K562 (cell line): Measurements from ENCODE around the gene VAPB. TPM values are rescaled to one million over a fixed set of nuclear protein-coding genes. Genes with fewer than 3 reads are reported as not detected.

Source experiments
- AFF4 ChIP-seq: sonication (generic); formaldehyde crosslinking; IDR thresholded peaks from 2 replicates; pipeline ENCODE4 v1.8.0; 2023; ENCODE audit warnings: mild to moderate bottlenecking, missing genetic modification reagents
- CREBBP ChIP-seq: IDR thresholded peaks from one replicate; pipeline ENCODE4 v1.6.1; 2012; ENCODE audit warnings: low read depth, mild to moderate bottlenecking, control low read depth, inconsistent platforms, low read length
- FOXP4 ChIP-seq: sonication (generic); formaldehyde crosslinking; IDR thresholded peaks from 2 replicates; pipeline ENCODE4 v1.8.0; 2022; ENCODE audit warnings: mild to moderate bottlenecking, missing genetic modification reagents, borderline replicate concordance
- NCOA2 ChIP-seq, 2 experiments: fragments of 450-650 bp; IDR thresholded peaks; 2 replicates each; pipeline ENCODE4 v1.6.1; 2018; ENCODE audit warnings: mild to moderate bottlenecking in 2 of 2, moderate library complexity in 1 of 2; ENCODE audit not compliant: partially characterized antibody in 2 of 2
- U2AF2 ChIP-seq: fragments of 200-400 bp; formaldehyde crosslinking; optimal IDR thresholded peaks from 2 replicates; pipeline ENCODE3; 2017; ENCODE audit warnings: low read depth, mild to moderate bottlenecking, low read length
- ZBTB43 ChIP-seq: sonication (generic); formaldehyde crosslinking; IDR thresholded peaks from 2 replicates; pipeline ENCODE4 v1.8.0; 2023; ENCODE audit warnings: mild to moderate bottlenecking, missing genetic modification reagents
- polyA plus RNA-seq, 8 experiments: library from polyadenylated mRNA; depleted of rRNA in 4 of 8; stranded (reverse) in 5 of 8; unstranded in 3 of 8; fragments of >200 nt; fragmentation: Nextera tagmentation in 2 of 8; fragmentation: Illumina TruSeq in 1 of 8; extraction: Ambion mirVana in 2 of 8; extraction: Trizol in 1 of 8; gene quantifications; 2 replicates each; pipeline versions ENCODE4 v1.2.1 to v1.2.3, GENCODE V29; 2011 to 2014; ENCODE audit warnings: inconsistent platforms in 1 of 8, missing spikeins in 1 of 8
- total RNA-seq, 7 experiments: library from RNA; depleted of rRNA in 6 of 7; stranded (reverse); fragments of >200 nt in 6 of 7; fragmentation: Illumina TruSeq in 2 of 7; extraction: Trizol in 2 of 7; gene quantifications; 2 replicates each; pipeline versions ENCODE4 v1.2.1 to v1.2.3, GENCODE V29; 2011 to 2021; ENCODE audit warnings: low replicate concordance in 1 of 7

The VAPB gene
- total and polyA plus RNA-seq, 9 of the 15 experiments (the other 6 are each of a cell fraction or from before 2014, with no cell fraction given) = 3.4 to 51.0 (median 27.9) TPM

GRCh38 chr20:58384821-58385220 is 4.2 kb upstream of the VAPB start (continued):
- TF ChIP-seq AFF4 (CRISPR knock-in tag) (no peak), NCOA2 (IDR thresholded peaks at IDR 0.05; ENCODE audit: partially characterized antibody in 2 of 2) (no peak), U2AF2 (no peak), ZBTB43 (no peak), FOXP4 (CRISPR knock-in tag) (no peak), CREBBP (no peak)
- TF ChIP-seq, all 486 proteins: peak for 0
